Measurements from ENCODE around the gene ETV3. TPM values are rescaled to one million over a fixed set of nuclear protein-coding genes. Genes with fewer than 3 reads are reported as not detected.

ETV3 gene
- total and polyA plus RNA-seq, 10 of the 15 experiments (the other 5 are each of a cell fraction or from before 2014, with no cell fraction given): 1.7 to 13.8 (median 7.2) TPM

GRCh38 chr1:157168015-157168414 lies 29.8 kb upstream of the ETV3 start:
- no peak overlapping the region for H3K9ac ChIP-seq (ENCODE audit: control insufficient read depth, insufficient read depth, low read length)
- peak; percentile 45 for DNase-seq (ENCODE audit: low read depth, low spot score)
- SMC1A ChIA-PET (ENCODE audit: uncharacterized antibody, unreplicated experiment): interaction anchor here (0.8 to 2.4 kb wide), 8 partner anchors 13 to 341 kb away, joined by 3 to 7 read pairs (median 4); partner anchors contain the start of gene ETV3L
- TF ChIP-seq ZNF217 (IDR thresholded peaks at IDR 0.05) (peak; percentile 68), RAD21 (IDR thresholded peaks at IDR 0.05; ENCODE audit: insufficient read depth, low read depth, low read length) (no peak), TARDBP (IDR thresholded peaks at IDR 0.05; ENCODE audit: borderline replicate concordance) (no peak), HDAC6 (IDR thresholded peaks at IDR 0.05; ENCODE audit: unreplicated experiment) (no peak), ESRRA (IDR thresholded peaks at IDR 0.05; ENCODE audit: low read length) (no peak), WRNIP1 (IDR thresholded peaks at IDR 0.05; ENCODE audit: borderline replicate concordance, low read depth, low read length) (no peak), FOXM1 (IDR thresholded peaks at IDR 0.05; ENCODE audit: low read depth, low read length) (no peak), ETV6 (conservative IDR thresholded peaks at IDR 0.05 in 1 of 2, IDR thresholded peaks at IDR 0.05 in 1 of 2; ENCODE audit: borderline replicate concordance in 1 of 2, low read depth in 1 of 2) (no peak), SKIL (IDR thresholded peaks at IDR 0.05; ENCODE audit: low read depth, poor library complexity, severe bottlenecking) (no peak), ZZZ3 (IDR thresholded peaks at IDR 0.05; ENCODE audit: control insufficient read depth, insufficient read length, low read depth) (no peak), EED (IDR thresholded peaks at IDR 0.05; ENCODE audit: low read depth) (peak; percentile 66), NR2F1 (conservative IDR thresholded peaks at IDR 0.05) (peak; percentile 50), IRF4 (IDR thresholded peaks at IDR 0.05; ENCODE audit: low read depth, low read length) (peak; percentile 39; the same call in 1 of the 2 replicates), USF2 (IDR thresholded peaks at IDR 0.05; ENCODE audit: borderline replicate concordance, low read depth, low read length) (no peak), POLR2AphosphoS2 (IDR thresholded peaks at IDR 0.05; ENCODE audit: low read depth, low read length) (no peak), SREBF1 (IDR thresholded peaks at IDR 0.05; ENCODE audit: low read length) (no peak), RB1 (IDR thresholded peaks at IDR 0.05; ENCODE audit: borderline replicate concordance) (no peak), PAX5 (IDR thresholded peaks at IDR 0.05; ENCODE audit: borderline replicate concordance, low read depth, low read length) (peak; percentile 47; the same call in 1 of the 2 replicates), RUNX3 (IDR thresholded peaks at IDR 0.05; ENCODE audit: low read length) (0 out of 2 replicates have a peak, but pooled peaks have one; percentile 18), NR2C1 (IDR thresholded peaks at IDR 0.05) (no peak), ZNF384 (IDR thresholded peaks at IDR 0.05; ENCODE audit: borderline replicate concordance, low read depth, low read length) (no peak), TAF1 (IDR thresholded peaks at IDR 0.05; ENCODE audit: borderline replicate concordance, low read depth, low read length) (no peak), SMAD5 (IDR thresholded peaks at IDR 0.05; ENCODE audit: low read depth) (no peak), NFIC (IDR thresholded peaks at IDR 0.05; ENCODE audit: low read depth, low read length) (no peak)

More at GRCh38 chr1:157168015-157168414, 29.8 kb upstream of the ETV3 start:
- Histone ChIP-seq H3K36me3 (ENCODE audit: control insufficient read depth in 2 of 2, insufficient read depth in 2 of 2, low read length in 1 of 2) (no peaks in the 10 kb centered on the region), H3K9me3 (replicated peaks; ENCODE audit: control insufficient read depth, insufficient read depth, low read length) (no peaks in the 10 kb centered on the region), H3K27me3 (replicated peaks in 1 of 2; ENCODE audit: control insufficient read depth in 2 of 2, insufficient read depth in 2 of 2, low read length in 1 of 2) (no peaks in the 10 kb centered on the region), H3K27ac (ENCODE audit: control insufficient read depth, insufficient read depth) (peak overlapping the region; percentile 45; the same call in 1 of the 2 replicates), H3K4me1 (ENCODE audit: control insufficient read depth, insufficient read depth, low read length) (peaks cover 23% of the 10 kb centered on the region), H3K4me3 (no peak overlapping the region), H3K79me2 (ENCODE audit: control insufficient read depth, insufficient read depth, low read length) (no peaks in the 10 kb centered on the region), H3K4me2 (ENCODE audit: control insufficient read depth, insufficient read depth) (peak overlapping the region; percentile 40), H4K20me1 (ENCODE audit: control insufficient read depth, insufficient read depth) (no peaks in the 10 kb centered on the region), H2AFZ (ENCODE audit: control insufficient read depth, low read depth, low read length) (no peak overlapping the region)
- WGBS (ENCODE audit: insufficient coverage, insufficient replicate concordance, low lambda C conversion rate, missing lambda C conversion rate): 12% methylated on average over 9 of the region's 9 CpGs
- peak; percentile 70 for ATAC-seq
- ChIA-PET RAD21 (ENCODE audit: unreplicated experiment) (interaction anchor here (0.9 to 2.6 kb wide), 4 partner anchors 9 to 327 kb away, joined by 3 to 6 read pairs (median 6); partner anchors contain the start of gene ETV3L), CTCF (interaction anchor here (0.7 to 3.6 kb wide), 10 partner anchors 11 to 328 kb away, joined by 3 to 15 read pairs (median 4); no protein-coding TSS in a partner anchor), POLR2A (no interaction called here)
- in situ Hi-C loops (cut with MboI): no loop called here
- intact Hi-C loops (cut with micrococcal nuclease; ENCODE audit: unreplicated experiment): no loop called here
- peak; percentile 13 for FAIRE-seq
- no TSS peak for BruUV-seq (replicated peaks)

All from GM12878 (cell line).